ENCODE results near the gene CXorf51A.
"Not testable (repeated sequence)": the region's sequence is repeated elsewhere in the genome, so short reads cannot be mapped to it uniquely, and the experiment has no call there.

The CXorf51A gene

DNA sequence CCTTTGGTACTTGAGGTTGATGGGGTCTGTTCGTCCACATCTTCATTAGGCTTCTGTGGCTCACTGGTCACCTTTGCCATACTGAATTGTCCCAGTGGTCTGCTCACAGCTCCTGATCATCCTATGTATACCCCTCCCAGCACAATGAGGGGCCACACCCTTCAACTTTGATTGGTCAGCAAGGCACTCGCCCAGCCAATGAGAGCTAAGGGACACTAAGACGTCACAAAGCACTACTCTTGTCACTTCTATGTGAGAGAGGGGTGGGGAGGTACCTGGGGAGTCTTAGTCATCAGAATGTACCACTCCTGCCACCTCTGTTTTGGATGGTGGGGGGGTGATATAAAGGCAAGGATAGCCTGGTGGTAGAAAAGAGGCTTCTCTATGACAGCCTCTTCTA lies at the start of gene CXorf51A:
TSS of gene CXorf51A (minus strand) at position 101 of the 400 bp plus-strand sequence. CDS start at position 80, 21 bp downstream.
- DNase-seq (ENCODE audit: low read depth in 2 of 2) = not testable (repeated sequence)

DNA sequence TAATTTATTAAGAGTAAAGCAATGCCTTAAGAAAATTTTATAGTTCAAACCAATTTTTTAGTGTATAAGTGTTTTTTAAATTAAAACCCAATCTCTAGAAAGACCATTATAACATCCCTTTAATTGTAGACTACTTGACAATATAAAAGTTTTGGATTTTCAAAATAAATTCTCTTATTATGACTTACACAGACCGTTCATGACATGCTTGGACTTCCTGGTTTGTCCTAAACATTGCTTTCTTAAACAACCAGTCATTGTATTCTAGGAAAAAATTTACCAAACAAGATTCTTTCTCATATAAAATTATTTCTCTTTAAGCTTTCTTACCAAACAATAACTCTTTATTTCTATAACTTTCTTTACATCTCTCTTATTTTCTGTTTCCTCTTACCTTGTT lies 49.0 kb upstream of the CXorf51A start:
- no peak for DNase-seq (ENCODE audit: low read depth in 2 of 2)

GRCh38 chrX:146854281-146854680 lies 39.7 kb upstream of the CXorf51A start:
- no peak for DNase-seq (ENCODE audit: low read depth in 2 of 2)

DNA sequence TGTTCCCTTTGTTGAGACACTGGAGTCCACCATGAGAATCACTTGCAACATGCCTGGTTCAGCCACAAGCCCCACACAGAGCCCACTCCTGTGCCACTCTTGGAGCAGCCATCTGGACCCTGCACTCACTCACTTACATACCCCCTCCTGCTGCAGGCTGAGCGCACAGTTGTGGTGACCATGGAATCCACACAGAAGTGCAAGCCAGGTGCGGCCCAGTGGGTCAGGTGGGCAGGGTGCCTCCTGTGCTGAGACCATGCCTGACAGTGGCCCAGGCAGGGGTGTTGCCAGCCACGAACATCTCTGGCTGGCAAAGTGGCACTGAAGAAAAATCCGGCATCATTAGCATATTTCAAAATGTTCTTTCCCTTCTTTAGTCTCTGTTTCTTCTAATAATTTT lies 17.4 kb upstream of the CXorf51A start:
- DNase-seq (ENCODE audit: low read depth in 2 of 2) = no peak

DNA sequence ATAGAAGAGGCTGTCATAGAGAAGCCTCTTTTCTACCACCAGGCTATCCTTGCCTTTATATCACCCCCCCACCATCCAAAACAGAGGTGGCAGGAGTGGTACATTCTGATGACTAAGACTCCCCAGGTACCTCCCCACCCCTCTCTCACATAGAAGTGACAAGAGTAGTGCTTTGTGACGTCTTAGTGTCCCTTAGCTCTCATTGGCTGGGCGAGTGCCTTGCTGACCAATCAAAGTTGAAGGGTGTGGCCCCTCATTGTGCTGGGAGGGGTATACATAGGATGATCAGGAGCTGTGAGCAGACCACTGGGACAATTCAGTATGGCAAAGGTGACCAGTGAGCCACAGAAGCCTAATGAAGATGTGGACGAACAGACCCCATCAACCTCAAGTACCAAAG lies 5.1 kb downstream of the CXorf51A start, which contains the start of gene CXorf51B:
TSS of gene CXorf51B (plus strand) at position 301 of the 400 bp plus-strand sequence. CDS start at position 322, 21 bp downstream.
- DNase-seq (ENCODE audit: low read depth in 2 of 2) = not testable (repeated sequence)

All from stimulated activated CD8-positive, alpha-beta memory T cell treated with anti-CD3 and anti-CD28 coated beads, Interleukin-2, amount 100 ng/mL, for 1 hour (primary cell).